OCI-LY1 (cell line): Measurements from ENCODE around the gene DUSP11.
"Not testable (repeated sequence)": the region's sequence is repeated elsewhere in the genome, so short reads cannot be mapped to it uniquely, and the experiment has no call there.

Experiments
- H2AFZ ChIP-seq: fragments of 200-600 bp; sonication (generic), shearing (Covaris generic); 2 replicates; pipeline ENCODE4 v1.6.0; 2014; ENCODE audit warnings: antibody characterized with exemption, mild to moderate bottlenecking, low read length
- H3F3A ChIP-seq: fragments of 200-600 bp; sonication (generic), shearing (Covaris generic); 2 replicates; pipeline ENCODE4 v1.6.0; 2014; ENCODE audit warnings: mild to moderate bottlenecking, antibody characterized with exemption, low read length, moderate library complexity; ENCODE audit not compliant: insufficient read depth
- H3K27ac ChIP-seq: fragments of 200-600 bp; sonication (generic); 2 replicates; pipeline ENCODE4 v1.5.1; 2014; ENCODE audit warnings: low read length, mixed run types, mild to moderate bottlenecking, low read depth; ENCODE audit not compliant: poor library complexity, severe bottlenecking
- H3K27me3 ChIP-seq: fragments of 200-600 bp; sonication (generic); 2 replicates; pipeline ENCODE4 v1.6.0; 2014; ENCODE audit warnings: antibody characterized with exemption, mild to moderate bottlenecking, low read length, moderate library complexity; ENCODE audit not compliant: insufficient read depth
- H3K36me3 ChIP-seq: fragments of 200-600 bp; sonication (generic); 2 replicates; pipeline ENCODE4 v1.6.1; 2014; ENCODE audit warnings: mild to moderate bottlenecking, antibody characterized with exemption, low read length, moderate library complexity, mixed read lengths; ENCODE audit not compliant: insufficient read depth
- H3K4me1 ChIP-seq: fragments of 200-600 bp; sonication (generic); 2 replicates; pipeline ENCODE4 v1.5.1; 2014; ENCODE audit warnings: mild to moderate bottlenecking, low read length, moderate library complexity; ENCODE audit not compliant: insufficient read depth, severe bottlenecking
- H3K4me2 ChIP-seq: fragments of 200-600 bp; sonication (generic), shearing (Covaris generic); 2 replicates; pipeline ENCODE4 v1.6.1; 2014; ENCODE audit warnings: low read length
- H3K4me3 ChIP-seq: fragments of 200-600 bp; sonication (generic); 2 replicates; pipeline ENCODE4 v1.5.1; 2014; ENCODE audit warnings: low read length, low read depth, mild to moderate bottlenecking, mixed read lengths; ENCODE audit not compliant: poor library complexity, severe bottlenecking
- H3K79me2 ChIP-seq: fragments of 200-600 bp; shearing (Covaris generic); 2 replicates; pipeline ENCODE4 v1.6.1; 2016; ENCODE audit warnings: mixed run types, low read length, mixed read lengths; ENCODE audit not compliant: insufficient read depth
- H3K9ac ChIP-seq: fragments of 200-600 bp; sonication (generic), shearing (Covaris generic); 2 replicates; pipeline ENCODE4 v1.6.1; 2014; ENCODE audit warnings: mild to moderate bottlenecking, low read length, mixed read lengths
- H3K9me2 ChIP-seq: fragments of 200-600 bp; sonication (generic), shearing (Covaris generic); 2 replicates; pipeline ENCODE4 v1.6.1; 2014; ENCODE audit warnings: low read depth, mild to moderate bottlenecking, low read length, mixed read lengths
- H3K9me3 ChIP-seq: fragments of 200-600 bp; shearing (Covaris generic); 2 replicates; pipeline ENCODE4 v1.6.1; 2014; ENCODE audit warnings: low read length, mixed read lengths
- H4K20me1 ChIP-seq: fragments of 200-600 bp; sonication (generic), shearing (Covaris generic); 2 replicates; pipeline ENCODE4 v1.6.0; 2016; ENCODE audit warnings: mild to moderate bottlenecking, low read length; ENCODE audit not compliant: insufficient read depth
- CTCF ChIP-seq: fragments of 200-600 bp; sonication (generic), shearing (Covaris generic); IDR thresholded peaks from 2 replicates; pipeline ENCODE4 v1.5.1; 2017; ENCODE audit warnings: mild to moderate bottlenecking, antibody characterized with exemption, low read length, moderate library complexity, mixed read lengths
- EZH2 ChIP-seq: fragments of 200-600 bp; sonication (generic), shearing (Covaris generic); IDR thresholded peaks from 2 replicates; pipeline ENCODE4 v1.8.0; 2017; ENCODE audit warnings: borderline replicate concordance, mixed run types, mild to moderate bottlenecking, antibody characterized with exemption, low read length, moderate library complexity, mixed read lengths

Gene DUSP11

GRCh38 chr2:73730810-73731209 is 49.1 kb downstream of the DUSP11 start:
- Histone ChIP-seq H3F3A (no peaks in the 10 kb centered on the region), H3K9me3 (no peaks in the 10 kb centered on the region), H3K27me3 (no peaks in the 10 kb centered on the region), H3K79me2 (peaks cover 6% of the 10 kb centered on the region), H3K36me3 (peaks cover 62% of the 10 kb centered on the region), H3K27ac (no peak overlapping the region), H3K4me3 (no peak overlapping the region), H2AFZ (no peak overlapping the region), H3K4me1 (peaks cover 2% of the 10 kb centered on the region), H4K20me1 (no peaks in the 10 kb centered on the region), H3K9ac (no peak overlapping the region), H3K4me2 (no peak overlapping the region), H3K9me2 (no peaks in the 10 kb centered on the region)
- TF ChIP-seq CTCF (no peak), EZH2 (no peak)

- H3F3A ChIP-seq = no peaks in the 10 kb centered on the region
- no peak overlapping the region for H2AFZ ChIP-seq
- H3K4me1 ChIP-seq = no peaks in the 10 kb centered on the region
- H3K9me3 ChIP-seq = no peaks in the 10 kb centered on the region
- no peak overlapping the region for H3K9ac ChIP-seq
- H4K20me1 ChIP-seq = no peaks in the 10 kb centered on the region
- no peaks in the 10 kb centered on the region for H3K27me3 ChIP-seq
- peaks cover 55% of the 10 kb centered on the region for H3K36me3 ChIP-seq
- H3K4me2 ChIP-seq = no peak overlapping the region
- H3K79me2 ChIP-seq = no peaks in the 10 kb centered on the region
- no peak overlapping the region for H3K27ac ChIP-seq
- TF ChIP-seq CTCF (no peak), EZH2 (no peak)
- no peaks in the 10 kb centered on the region for H3K9me2 ChIP-seq
- H3K4me3 ChIP-seq = no peak overlapping the region
These were observed 51.2 kb downstream of the DUSP11 start for GRCh38 chr2:73728711-73729110.

GRCh38 chr2:73728043-73728442 is 51.9 kb downstream of the DUSP11 start:
- H3K4me1 ChIP-seq = no peaks in the 10 kb centered on the region
- no peaks in the 10 kb centered on the region for H4K20me1 ChIP-seq
- no peak overlapping the region for H3K4me2 ChIP-seq
- H3K4me3 ChIP-seq = no peak overlapping the region
- H3K36me3 ChIP-seq = peaks cover 48% of the 10 kb centered on the region
- H3K9me2 ChIP-seq = no peaks in the 10 kb centered on the region
- no peak overlapping the region for H3K27ac ChIP-seq
- H3F3A ChIP-seq = no peaks in the 10 kb centered on the region
- TF ChIP-seq EZH2 (no peak), CTCF (no peak)
- H2AFZ ChIP-seq = no peak overlapping the region
- no peak overlapping the region for H3K9ac ChIP-seq
- H3K27me3 ChIP-seq = no peaks in the 10 kb centered on the region
- H3K9me3 ChIP-seq = no peaks in the 10 kb centered on the region
- H3K79me2 ChIP-seq = no peaks in the 10 kb centered on the region

GRCh38 chr2:73726657-73727056 is 53.2 kb downstream of the DUSP11 start:
- peaks cover 35% of the 10 kb centered on the region for H3K36me3 ChIP-seq
- H3K27ac ChIP-seq, H3K79me2 ChIP-seq, H2AFZ ChIP-seq, H3K4me2 ChIP-seq, H3K9me2 ChIP-seq, H3K9me3 ChIP-seq, H3F3A ChIP-seq, H3K9ac ChIP-seq, H3K27me3 ChIP-seq, H3K4me3 ChIP-seq, H3K4me1 ChIP-seq, H4K20me1 ChIP-seq: not testable (repeated sequence)
